KMS-11 (cell line): ENCODE measurements around the gene AACS.

Experiments used
- H2AFZ ChIP-seq: fragments of 200-600 bp; sonication (generic); 2 replicates; pipeline ENCODE4 v1.6.1; 2016; ENCODE audit warnings: antibody characterized with exemption, mixed run types, low read depth
- H3K27ac ChIP-seq: fragments of 200-600 bp; sonication (generic); 2 replicates; pipeline ENCODE4 v1.6.1; 2016; ENCODE audit warnings: mild to moderate bottlenecking, mixed run types
- H3K27me3 ChIP-seq: fragments of 200-600 bp; sonication (generic); 2 replicates; pipeline ENCODE4 v1.6.1; 2017; ENCODE audit warnings: mild to moderate bottlenecking, low read depth, mixed run types, moderate library complexity; ENCODE audit not compliant: insufficient read depth
- H3K36me3 ChIP-seq: fragments of 200-600 bp; sonication (generic); 2 replicates; pipeline ENCODE4 v1.6.1; 2017; ENCODE audit warnings: mild to moderate bottlenecking, mixed run types; ENCODE audit not compliant: insufficient read depth
- H3K4me1 ChIP-seq: fragments of 200-600 bp; sonication (generic); 2 replicates; pipeline ENCODE4 v1.6.1; 2016; ENCODE audit warnings: mild to moderate bottlenecking, low read depth, mixed run types; ENCODE audit not compliant: poor library complexity, severe bottlenecking
- H3K4me2 ChIP-seq: fragments of 200-600 bp; sonication (generic); 2 replicates; pipeline ENCODE4 v1.7.0; 2016; ENCODE audit warnings: mild to moderate bottlenecking, mixed run types
- H3K4me3 ChIP-seq: fragments of 200-600 bp; sonication (generic); IDR thresholded peaks from 2 replicates; pipeline ENCODE4 v1.6.1; 2017; ENCODE audit warnings: low read depth, low read length, mixed read lengths; ENCODE audit not compliant: insufficient read depth
- H3K79me2 ChIP-seq: fragments of 200-600 bp; sonication (generic); 2 replicates; pipeline ENCODE4 v1.6.1; 2016; ENCODE audit warnings: low read depth, mixed run types; ENCODE audit not compliant: insufficient read depth
- H3K9ac ChIP-seq: fragments of 200-600 bp; sonication (generic); 2 replicates; pipeline ENCODE4 v1.6.1; 2016; ENCODE audit warnings: mild to moderate bottlenecking, mixed run types
- H4K20me1 ChIP-seq: fragments of 200-600 bp; sonication (generic); 2 replicates; pipeline ENCODE4 v1.6.1; 2016; ENCODE audit warnings: mild to moderate bottlenecking, mixed run types; ENCODE audit not compliant: insufficient read depth
- CTCF ChIP-seq: fragments of 200-600 bp; sonication (generic); conservative IDR thresholded peaks from 2 replicates; pipeline ENCODE4 v1.6.1; 2017; ENCODE audit warnings: low read depth, mild to moderate bottlenecking, antibody characterized with exemption, low read length, moderate library complexity, mixed read lengths

AACS gene

GRCh38 chr12:125192690-125193221, 127.5 kb downstream of the AACS start:
- Histone ChIP-seq H4K20me1 (no peaks in the 10 kb centered on the region), H3K36me3 (no peaks in the 10 kb centered on the region), H3K4me1 (no peaks in the 10 kb centered on the region), H3K27me3 (no peaks in the 10 kb centered on the region), H3K9ac (no peak overlapping the region), H3K79me2 (no peaks in the 10 kb centered on the region), H3K27ac (no peak overlapping the region), H3K4me2 (no peak overlapping the region), H3K4me3 (no peak overlapping the region), H2AFZ (no peak overlapping the region)
- no peak for TF ChIP-seq CTCF
